ENCODE measurements around the gene ADAMTS7. TPM values are rescaled to one million over a fixed set of nuclear protein-coding genes. Genes with fewer than 3 reads are reported as not detected.

The ADAMTS7 gene, protein sequence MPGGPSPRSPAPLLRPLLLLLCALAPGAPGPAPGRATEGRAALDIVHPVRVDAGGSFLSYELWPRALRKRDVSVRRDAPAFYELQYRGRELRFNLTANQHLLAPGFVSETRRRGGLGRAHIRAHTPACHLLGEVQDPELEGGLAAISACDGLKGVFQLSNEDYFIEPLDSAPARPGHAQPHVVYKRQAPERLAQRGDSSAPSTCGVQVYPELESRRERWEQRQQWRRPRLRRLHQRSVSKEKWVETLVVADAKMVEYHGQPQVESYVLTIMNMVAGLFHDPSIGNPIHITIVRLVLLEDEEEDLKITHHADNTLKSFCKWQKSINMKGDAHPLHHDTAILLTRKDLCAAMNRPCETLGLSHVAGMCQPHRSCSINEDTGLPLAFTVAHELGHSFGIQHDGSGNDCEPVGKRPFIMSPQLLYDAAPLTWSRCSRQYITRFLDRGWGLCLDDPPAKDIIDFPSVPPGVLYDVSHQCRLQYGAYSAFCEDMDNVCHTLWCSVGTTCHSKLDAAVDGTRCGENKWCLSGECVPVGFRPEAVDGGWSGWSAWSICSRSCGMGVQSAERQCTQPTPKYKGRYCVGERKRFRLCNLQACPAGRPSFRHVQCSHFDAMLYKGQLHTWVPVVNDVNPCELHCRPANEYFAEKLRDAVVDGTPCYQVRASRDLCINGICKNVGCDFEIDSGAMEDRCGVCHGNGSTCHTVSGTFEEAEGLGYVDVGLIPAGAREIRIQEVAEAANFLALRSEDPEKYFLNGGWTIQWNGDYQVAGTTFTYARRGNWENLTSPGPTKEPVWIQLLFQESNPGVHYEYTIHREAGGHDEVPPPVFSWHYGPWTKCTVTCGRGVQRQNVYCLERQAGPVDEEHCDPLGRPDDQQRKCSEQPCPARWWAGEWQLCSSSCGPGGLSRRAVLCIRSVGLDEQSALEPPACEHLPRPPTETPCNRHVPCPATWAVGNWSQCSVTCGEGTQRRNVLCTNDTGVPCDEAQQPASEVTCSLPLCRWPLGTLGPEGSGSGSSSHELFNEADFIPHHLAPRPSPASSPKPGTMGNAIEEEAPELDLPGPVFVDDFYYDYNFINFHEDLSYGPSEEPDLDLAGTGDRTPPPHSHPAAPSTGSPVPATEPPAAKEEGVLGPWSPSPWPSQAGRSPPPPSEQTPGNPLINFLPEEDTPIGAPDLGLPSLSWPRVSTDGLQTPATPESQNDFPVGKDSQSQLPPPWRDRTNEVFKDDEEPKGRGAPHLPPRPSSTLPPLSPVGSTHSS (N-terminal part only)
- 55.1 TPM for total RNA-seq (ENCODE audit: unreplicated experiment)
- long read RNA-seq, partial matches to known transcripts: 4 of 4 reads
- long read RNA-seq, other reads (novel, unspliced or antisense): 0 of 4 reads

DNA sequence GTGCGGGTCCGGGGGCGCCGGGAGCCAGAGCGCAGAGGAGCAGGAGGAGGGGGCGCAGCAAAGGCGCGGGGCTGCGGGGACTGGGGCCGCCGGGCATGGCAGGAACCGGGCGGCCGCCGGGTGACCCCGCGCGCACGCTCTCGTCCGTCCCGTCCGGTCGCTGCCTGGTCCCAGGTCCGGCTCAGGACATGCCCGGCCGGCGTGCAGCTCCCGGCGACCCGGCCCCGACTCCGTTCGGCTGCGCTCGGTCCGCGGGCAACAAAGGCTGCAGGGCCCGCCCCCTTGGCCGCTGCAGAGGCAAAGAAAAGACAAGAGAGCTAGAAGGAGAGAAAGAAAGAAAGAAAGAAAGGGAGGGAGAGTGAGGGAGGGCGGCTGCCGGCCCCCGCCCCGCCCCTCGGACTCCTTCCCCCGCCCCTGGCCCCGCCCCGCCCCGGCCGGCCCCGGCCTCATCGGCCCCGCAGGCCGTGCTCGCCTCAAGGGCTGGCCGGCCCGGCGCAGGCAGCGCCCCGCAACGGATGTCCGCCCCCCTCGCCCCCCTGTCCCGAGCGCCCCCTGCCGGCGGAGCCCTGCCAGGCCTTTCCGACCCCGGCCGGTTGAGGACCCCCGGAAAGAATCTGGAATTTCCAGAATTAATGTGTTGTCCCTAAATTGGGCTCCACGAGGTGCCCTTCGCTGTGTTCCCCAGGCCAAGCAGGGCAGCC lies at the start of gene ADAMTS7:
Gene ADAMTS7, minus strand, starts transcription at position 341 of the 701 bp plus-strand sequence. Its CDS starts 244 bp downstream, at position 97.
- Mint-ChIP-seq H3K36me3 (ENCODE audit: low read depth, unreplicated experiment) (peaks cover 4% of the 10 kb centered on the region), H3K4me1 (ENCODE audit: unreplicated experiment) (peaks cover 15% of the 10 kb centered on the region), H3K4me3 (ENCODE audit: unreplicated experiment) (peak within 1 kb of the TSS; percentile 92), H3K27me3 (ENCODE audit: unreplicated experiment) (peaks cover 15% of the 10 kb centered on the region), H3K9me3 (ENCODE audit: unreplicated experiment) (no peaks in the 10 kb centered on the region), H3K27ac (ENCODE audit: unreplicated experiment) (peak within 1 kb of the TSS; percentile 91)
- DNase-seq (ENCODE audit: low spot score): peak; percentile 88
- TF ChIP-seq, protein P1, sequence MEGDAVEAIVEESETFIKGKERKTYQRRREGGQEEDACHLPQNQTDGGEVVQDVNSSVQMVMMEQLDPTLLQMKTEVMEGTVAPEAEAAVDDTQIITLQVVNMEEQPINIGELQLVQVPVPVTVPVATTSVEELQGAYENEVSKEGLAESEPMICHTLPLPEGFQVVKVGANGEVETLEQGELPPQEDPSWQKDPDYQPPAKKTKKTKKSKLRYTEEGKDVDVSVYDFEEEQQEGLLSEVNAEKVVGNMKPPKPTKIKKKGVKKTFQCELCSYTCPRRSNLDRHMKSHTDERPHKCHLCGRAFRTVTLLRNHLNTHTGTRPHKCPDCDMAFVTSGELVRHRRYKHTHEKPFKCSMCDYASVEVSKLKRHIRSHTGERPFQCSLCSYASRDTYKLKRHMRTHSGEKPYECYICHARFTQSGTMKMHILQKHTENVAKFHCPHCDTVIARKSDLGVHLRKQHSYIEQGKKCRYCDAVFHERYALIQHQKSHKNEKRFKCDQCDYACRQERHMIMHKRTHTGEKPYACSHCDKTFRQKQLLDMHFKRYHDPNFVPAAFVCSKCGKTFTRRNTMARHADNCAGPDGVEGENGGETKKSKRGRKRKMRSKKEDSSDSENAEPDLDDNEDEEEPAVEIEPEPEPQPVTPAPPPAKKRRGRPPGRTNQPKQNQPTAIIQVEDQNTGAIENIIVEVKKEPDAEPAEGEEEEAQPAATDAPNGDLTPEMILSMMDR (IDR thresholded peaks at IDR 0.05; ENCODE audit: unreplicated experiment): peak; percentile 83

DNA sequence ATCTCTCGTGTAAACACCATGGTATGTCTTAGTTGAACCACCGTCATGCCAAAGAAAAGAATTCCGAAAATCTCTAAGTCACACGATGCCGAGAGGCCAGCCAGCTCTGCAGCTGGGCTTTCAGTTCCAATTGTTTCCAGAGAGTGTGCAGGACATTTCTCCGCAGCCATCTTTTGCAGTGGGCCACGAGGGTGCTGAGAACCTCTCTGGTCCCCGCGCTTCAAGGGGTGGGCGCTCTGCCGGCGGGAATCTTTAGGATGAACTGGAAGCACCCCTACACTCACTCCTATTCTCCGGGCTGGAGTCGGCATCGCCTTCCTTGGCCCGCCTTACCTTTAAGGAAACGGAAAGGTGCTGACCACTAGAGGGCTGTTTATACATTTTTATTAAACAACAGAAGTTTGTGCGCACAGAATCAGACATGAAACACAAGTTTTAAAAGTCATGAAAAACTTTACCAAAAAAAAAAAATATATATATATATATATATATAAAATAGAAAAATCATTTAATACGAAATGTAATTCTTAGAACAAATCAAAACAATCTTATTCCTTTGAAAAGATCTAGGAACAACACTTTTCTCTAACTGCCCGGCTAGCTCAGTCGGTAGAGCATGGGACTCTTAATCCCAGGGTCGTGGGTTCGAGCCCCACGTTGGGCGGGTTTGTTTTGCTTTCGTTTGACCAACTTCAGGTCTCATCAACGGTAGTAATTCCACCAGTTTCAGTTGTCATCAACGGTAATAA lies 48.9 kb upstream of the ADAMTS7 start:
- Mint-ChIP-seq H3K9me3 (ENCODE audit: unreplicated experiment) (no peaks in the 10 kb centered on the region), H3K27me3 (ENCODE audit: unreplicated experiment) (peaks cover 3% of the 10 kb centered on the region), H3K4me1 (ENCODE audit: unreplicated experiment) (no peaks in the 10 kb centered on the region), H3K27ac (ENCODE audit: unreplicated experiment) (peak overlapping the region; percentile 90), H3K4me3 (ENCODE audit: unreplicated experiment) (peak overlapping the region; percentile 90), H3K36me3 (ENCODE audit: low read depth, unreplicated experiment) (peaks cover 6% of the 10 kb centered on the region)
- peak; percentile 78 for DNase-seq (ENCODE audit: low spot score)
- TF ChIP-seq, protein P1 (IDR thresholded peaks at IDR 0.05; ENCODE audit: unreplicated experiment): peak; percentile 44

DNA sequence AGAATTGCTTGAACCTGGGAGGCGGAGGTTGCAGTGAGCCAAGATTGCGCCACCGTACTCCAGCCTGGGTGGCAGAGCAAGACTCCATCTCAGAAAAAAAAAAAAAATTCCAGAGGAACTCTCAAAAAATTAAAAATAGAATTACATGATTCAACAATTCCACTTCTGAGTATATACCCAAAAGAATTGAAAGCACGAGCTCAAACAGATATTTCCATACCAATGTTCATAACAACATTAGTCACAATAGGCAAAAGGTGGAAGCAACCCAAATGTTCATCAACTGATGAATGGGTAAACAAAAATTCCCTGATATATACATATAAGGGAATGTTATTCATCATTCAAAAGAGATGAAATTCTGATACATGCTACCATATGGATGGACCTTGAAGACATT lies 44.5 kb upstream of the ADAMTS7 start:
- Mint-ChIP-seq H3K4me3 (ENCODE audit: unreplicated experiment) (no peak overlapping the region), H3K4me1 (ENCODE audit: unreplicated experiment) (peaks cover 4% of the 10 kb centered on the region), H3K9me3 (ENCODE audit: unreplicated experiment) (no peaks in the 10 kb centered on the region), H3K27me3 (ENCODE audit: unreplicated experiment) (peaks cover 5% of the 10 kb centered on the region), H3K27ac (ENCODE audit: unreplicated experiment) (no peak overlapping the region), H3K36me3 (ENCODE audit: low read depth, unreplicated experiment) (peaks cover 6% of the 10 kb centered on the region)
- DNase-seq (ENCODE audit: low spot score): no peak
- TF ChIP-seq, protein P1 (IDR thresholded peaks at IDR 0.05; ENCODE audit: unreplicated experiment): no peak

DNA sequence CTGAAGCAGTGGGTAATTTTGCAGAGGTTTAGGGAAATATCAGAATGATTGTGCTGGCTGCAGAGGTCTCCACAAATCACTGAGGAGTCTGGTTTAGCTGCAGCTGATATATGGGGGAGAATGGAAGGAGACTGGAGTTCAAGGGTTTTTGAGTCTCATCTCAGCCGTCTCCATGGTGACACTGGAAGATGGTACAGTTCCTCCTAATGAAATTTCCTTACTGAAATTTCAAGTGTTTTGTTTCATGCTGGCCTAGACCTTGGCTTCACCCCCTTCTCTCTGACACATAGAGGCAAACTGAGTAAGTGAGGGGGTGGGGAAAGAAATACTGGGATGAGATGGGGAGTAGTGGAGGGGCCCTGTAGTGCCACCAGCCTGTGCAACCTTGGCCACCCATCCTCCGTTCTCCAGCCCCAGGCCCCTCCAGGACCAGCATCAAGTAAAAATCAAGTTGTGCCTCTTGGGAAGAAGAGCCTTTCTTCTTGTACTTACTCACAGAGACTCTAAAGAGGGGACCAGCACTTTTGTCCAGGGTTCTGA lies 43.6 kb upstream of the ADAMTS7 start:
- TF ChIP-seq, protein P1 (IDR thresholded peaks at IDR 0.05; ENCODE audit: unreplicated experiment): no peak
- Mint-ChIP-seq H3K36me3 (ENCODE audit: low read depth, unreplicated experiment) (no peaks in the 10 kb centered on the region), H3K27ac (ENCODE audit: unreplicated experiment) (no peak overlapping the region)

More for the DNA sequence above, 43.6 kb upstream of the ADAMTS7 start:
- no peak for DNase-seq (ENCODE audit: low spot score)
- Mint-ChIP-seq H3K4me3 (ENCODE audit: unreplicated experiment) (no peak overlapping the region), H3K9me3 (ENCODE audit: unreplicated experiment) (no peaks in the 10 kb centered on the region), H3K27me3 (ENCODE audit: unreplicated experiment) (peaks cover 2% of the 10 kb centered on the region), H3K4me1 (ENCODE audit: unreplicated experiment) (peaks cover 7% of the 10 kb centered on the region)
